ENCODE results near the gene TREX2.

DNA sequence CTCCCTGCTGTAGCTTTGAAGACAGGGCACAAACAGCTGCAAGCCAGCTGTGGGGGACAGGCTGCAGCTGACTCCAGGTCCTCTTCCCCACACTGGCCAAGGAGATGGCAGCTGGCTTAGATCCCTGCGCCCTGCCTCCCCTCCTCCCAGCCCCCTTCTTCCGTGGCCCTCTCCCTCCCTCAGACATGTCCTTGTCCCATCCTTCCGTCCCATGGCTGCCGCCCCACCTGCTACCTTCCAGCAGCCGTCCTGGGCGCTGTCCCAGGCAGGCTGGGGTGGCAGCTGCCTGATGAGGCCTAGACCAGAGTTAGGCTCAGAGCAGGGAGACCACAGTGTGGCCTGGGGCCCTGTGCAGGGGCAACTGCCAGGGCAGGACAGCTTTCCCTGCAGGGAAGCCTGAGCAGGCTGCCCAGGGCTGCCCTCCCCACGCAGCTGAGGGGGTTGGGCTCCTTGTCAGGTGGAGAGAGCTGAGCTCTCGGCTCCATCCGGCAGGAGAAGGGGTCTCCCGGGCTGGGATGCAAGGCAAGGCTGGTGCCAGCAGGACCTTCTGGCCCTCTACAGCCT lies 45.6 kb upstream of the TREX2 start:
- TF ChIP-seq, protein P1, sequence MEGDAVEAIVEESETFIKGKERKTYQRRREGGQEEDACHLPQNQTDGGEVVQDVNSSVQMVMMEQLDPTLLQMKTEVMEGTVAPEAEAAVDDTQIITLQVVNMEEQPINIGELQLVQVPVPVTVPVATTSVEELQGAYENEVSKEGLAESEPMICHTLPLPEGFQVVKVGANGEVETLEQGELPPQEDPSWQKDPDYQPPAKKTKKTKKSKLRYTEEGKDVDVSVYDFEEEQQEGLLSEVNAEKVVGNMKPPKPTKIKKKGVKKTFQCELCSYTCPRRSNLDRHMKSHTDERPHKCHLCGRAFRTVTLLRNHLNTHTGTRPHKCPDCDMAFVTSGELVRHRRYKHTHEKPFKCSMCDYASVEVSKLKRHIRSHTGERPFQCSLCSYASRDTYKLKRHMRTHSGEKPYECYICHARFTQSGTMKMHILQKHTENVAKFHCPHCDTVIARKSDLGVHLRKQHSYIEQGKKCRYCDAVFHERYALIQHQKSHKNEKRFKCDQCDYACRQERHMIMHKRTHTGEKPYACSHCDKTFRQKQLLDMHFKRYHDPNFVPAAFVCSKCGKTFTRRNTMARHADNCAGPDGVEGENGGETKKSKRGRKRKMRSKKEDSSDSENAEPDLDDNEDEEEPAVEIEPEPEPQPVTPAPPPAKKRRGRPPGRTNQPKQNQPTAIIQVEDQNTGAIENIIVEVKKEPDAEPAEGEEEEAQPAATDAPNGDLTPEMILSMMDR (IDR thresholded peaks at IDR 0.05; ENCODE audit: low read length), result no peak
- TF ChIP-seq EZH2 (IDR thresholded peaks at IDR 0.05; ENCODE audit: borderline replicate concordance, low read length), result no peak
